Spleen (tissue), 3 donors: ENCODE measurements around the gene SEBOX.
A peak's percentile ranks its signal among the peaks of the same experiment; 100 is the strongest.

Experiments
- POLR2A ChIP-seq, 3 donors: fragments of 450-650 bp; IDR thresholded peaks; one replicate each; pipeline ENCODE4 v1.5.1; 2017; ENCODE audit warnings: antibody characterized with exemption in 3 of 3, mild to moderate bottlenecking in 1 of 3
- POLR2AphosphoS5 ChIP-seq, 3 donors: sonication (generic); formaldehyde crosslinking; IDR thresholded peaks; one replicate each; pipeline ENCODE4 v1.5.1; 2017; ENCODE audit warnings: antibody characterized with exemption in 3 of 3

- TF ChIP-seq POLR2A (IDR thresholded peaks at IDR 0.05) (no peak), POLR2AphosphoS5 (IDR thresholded peaks at IDR 0.05) (peak; percentile 40 to 54 (median 51))
These were observed 31.7 kb upstream of the SEBOX start for GRCh38 chr17:28396635-28397239.
